OCI-LY1 (cell line): ENCODE results near the gene ZNFX1.

Experiments
- EZH2 ChIP-seq: fragments of 200-600 bp; sonication (generic), shearing (Covaris generic); IDR thresholded peaks from 2 replicates; pipeline ENCODE4 v1.8.0; 2017; ENCODE audit warnings: borderline replicate concordance, mixed run types, mild to moderate bottlenecking, antibody characterized with exemption, low read length, moderate library complexity, mixed read lengths
- TF ChIP-seq, protein P1 (sequence below): fragments of 200-600 bp; sonication (generic), shearing (Covaris generic); IDR thresholded peaks from 2 replicates; pipeline ENCODE4 v1.5.1; 2017; ENCODE audit warnings: mild to moderate bottlenecking, antibody characterized with exemption, low read length, moderate library complexity, mixed read lengths

DNA sequence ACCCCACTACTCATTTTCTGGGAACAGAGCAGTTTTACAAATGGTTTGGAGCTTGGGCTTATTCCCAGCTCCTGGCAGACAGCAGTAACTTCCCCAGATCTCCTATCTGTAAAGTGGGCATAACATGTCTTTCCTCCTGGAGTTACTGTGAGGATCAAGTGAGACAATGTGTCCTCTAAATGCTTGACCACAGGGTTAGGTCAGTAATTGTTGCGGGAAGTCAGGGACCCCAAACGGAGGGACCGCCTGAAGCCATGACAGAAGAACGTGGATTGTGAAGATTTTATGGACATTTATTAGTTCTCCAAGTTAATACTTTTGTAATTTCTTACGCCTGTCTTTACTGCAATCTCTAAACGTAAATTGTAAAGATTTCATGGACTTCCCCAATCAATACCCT is 15.3 kb upstream of the ZNFX1 start:
- TF ChIP-seq, protein P1, sequence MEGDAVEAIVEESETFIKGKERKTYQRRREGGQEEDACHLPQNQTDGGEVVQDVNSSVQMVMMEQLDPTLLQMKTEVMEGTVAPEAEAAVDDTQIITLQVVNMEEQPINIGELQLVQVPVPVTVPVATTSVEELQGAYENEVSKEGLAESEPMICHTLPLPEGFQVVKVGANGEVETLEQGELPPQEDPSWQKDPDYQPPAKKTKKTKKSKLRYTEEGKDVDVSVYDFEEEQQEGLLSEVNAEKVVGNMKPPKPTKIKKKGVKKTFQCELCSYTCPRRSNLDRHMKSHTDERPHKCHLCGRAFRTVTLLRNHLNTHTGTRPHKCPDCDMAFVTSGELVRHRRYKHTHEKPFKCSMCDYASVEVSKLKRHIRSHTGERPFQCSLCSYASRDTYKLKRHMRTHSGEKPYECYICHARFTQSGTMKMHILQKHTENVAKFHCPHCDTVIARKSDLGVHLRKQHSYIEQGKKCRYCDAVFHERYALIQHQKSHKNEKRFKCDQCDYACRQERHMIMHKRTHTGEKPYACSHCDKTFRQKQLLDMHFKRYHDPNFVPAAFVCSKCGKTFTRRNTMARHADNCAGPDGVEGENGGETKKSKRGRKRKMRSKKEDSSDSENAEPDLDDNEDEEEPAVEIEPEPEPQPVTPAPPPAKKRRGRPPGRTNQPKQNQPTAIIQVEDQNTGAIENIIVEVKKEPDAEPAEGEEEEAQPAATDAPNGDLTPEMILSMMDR = no peak
- TF ChIP-seq EZH2 = no peak
